ENCODE results near the gene NME4.

GRCh38 chr16:391885-392335, 5.1 kb upstream of the NME4 start:
- TF ChIP-seq, protein P1, sequence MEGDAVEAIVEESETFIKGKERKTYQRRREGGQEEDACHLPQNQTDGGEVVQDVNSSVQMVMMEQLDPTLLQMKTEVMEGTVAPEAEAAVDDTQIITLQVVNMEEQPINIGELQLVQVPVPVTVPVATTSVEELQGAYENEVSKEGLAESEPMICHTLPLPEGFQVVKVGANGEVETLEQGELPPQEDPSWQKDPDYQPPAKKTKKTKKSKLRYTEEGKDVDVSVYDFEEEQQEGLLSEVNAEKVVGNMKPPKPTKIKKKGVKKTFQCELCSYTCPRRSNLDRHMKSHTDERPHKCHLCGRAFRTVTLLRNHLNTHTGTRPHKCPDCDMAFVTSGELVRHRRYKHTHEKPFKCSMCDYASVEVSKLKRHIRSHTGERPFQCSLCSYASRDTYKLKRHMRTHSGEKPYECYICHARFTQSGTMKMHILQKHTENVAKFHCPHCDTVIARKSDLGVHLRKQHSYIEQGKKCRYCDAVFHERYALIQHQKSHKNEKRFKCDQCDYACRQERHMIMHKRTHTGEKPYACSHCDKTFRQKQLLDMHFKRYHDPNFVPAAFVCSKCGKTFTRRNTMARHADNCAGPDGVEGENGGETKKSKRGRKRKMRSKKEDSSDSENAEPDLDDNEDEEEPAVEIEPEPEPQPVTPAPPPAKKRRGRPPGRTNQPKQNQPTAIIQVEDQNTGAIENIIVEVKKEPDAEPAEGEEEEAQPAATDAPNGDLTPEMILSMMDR (IDR thresholded peaks at IDR 0.05): peak; percentile 47 to 67 (median 62)
- TF ChIP-seq POLR2A (IDR thresholded peaks at IDR 0.05): no peak
